Thoracic aorta (tissue), 2 donors: ENCODE data around the gene TVP23A. TPM values are rescaled to one million over a fixed set of nuclear protein-coding genes. Genes with fewer than 3 reads are reported as not detected.

Experiments
- ATAC-seq: fragments of 150-250 bp; one replicate; pipeline ENCODE4 v1.8.0; 2017; ENCODE audit warnings: low read depth; ENCODE audit not compliant: insufficient number of reproducible peaks, low FRiP score
- DNase-seq: peaks from one replicate; pipeline ENCODE4 v3.0.0-alpha.2; 2020; ENCODE audit warnings: low spot score
- H3K27ac ChIP-seq, 2 donors: fragments of 200-600 bp; sonication (generic); 1 replicate in 1 of 2; 2 replicates in 1 of 2; pipeline ENCODE4 v1.5.1; 2016; ENCODE audit warnings: mild to moderate bottlenecking in 2 of 2, moderate library complexity in 2 of 2
- H3K27me3 ChIP-seq: fragments of 200-600 bp; sonication (generic); replicated peaks from 2 replicates; pipeline ENCODE4 v1.6.0; 2016; ENCODE audit warnings: mild to moderate bottlenecking; ENCODE audit not compliant: insufficient read depth
- H3K36me3 ChIP-seq: fragments of 200-600 bp; sonication (generic); one replicate; pipeline ENCODE4 v1.5.1; 2016
- H3K4me1 ChIP-seq, 2 donors: fragments of 200-600 bp; sonication (generic); 1 replicate in 1 of 2; 2 replicates in 1 of 2; pipeline versions ENCODE4 v1.5.1 to v1.6.0; 2016; ENCODE audit warnings: low read depth in 2 of 2, mild to moderate bottlenecking in 1 of 2; ENCODE audit not compliant: control insufficient read depth in 1 of 2
- H3K4me3 ChIP-seq: fragments of 200-600 bp; sonication (generic); 2 replicates; pipeline ENCODE4 v1.5.1; 2016; ENCODE audit warnings: mild to moderate bottlenecking
- H3K9me3 ChIP-seq: fragments of 200-600 bp; sonication (generic); 2 replicates; pipeline ENCODE4 v1.5.1; 2016
- total RNA-seq, 2 donors: library from RNA; depleted of rRNA; stranded (reverse); fragments of >200 nt; gene quantifications; one replicate each; pipeline versions ENCODE4 v1.1.0 to v1.2.3, GENCODE V29; 2016
- TF ChIP-seq, protein P1 (sequence below): fragments of 200-600 bp; sonication (generic); IDR thresholded peaks from one replicate; pipeline ENCODE4 v1.5.1; 2019; ENCODE audit warnings: antibody characterized with exemption

TVP23A gene
- total RNA-seq, 2 donors from 2014 or later, result 1.1 to 1.5 TPM

GRCh38 chr16:10740000-10740844, 78.4 kb downstream of the TVP23A start:
- H3K4me1 ChIP-seq, result peaks cover 44 to 51% of the 10 kb centered on the region in 2 donors
- H3K36me3 ChIP-seq, result no peaks in the 10 kb centered on the region
- TF ChIP-seq, protein P1, sequence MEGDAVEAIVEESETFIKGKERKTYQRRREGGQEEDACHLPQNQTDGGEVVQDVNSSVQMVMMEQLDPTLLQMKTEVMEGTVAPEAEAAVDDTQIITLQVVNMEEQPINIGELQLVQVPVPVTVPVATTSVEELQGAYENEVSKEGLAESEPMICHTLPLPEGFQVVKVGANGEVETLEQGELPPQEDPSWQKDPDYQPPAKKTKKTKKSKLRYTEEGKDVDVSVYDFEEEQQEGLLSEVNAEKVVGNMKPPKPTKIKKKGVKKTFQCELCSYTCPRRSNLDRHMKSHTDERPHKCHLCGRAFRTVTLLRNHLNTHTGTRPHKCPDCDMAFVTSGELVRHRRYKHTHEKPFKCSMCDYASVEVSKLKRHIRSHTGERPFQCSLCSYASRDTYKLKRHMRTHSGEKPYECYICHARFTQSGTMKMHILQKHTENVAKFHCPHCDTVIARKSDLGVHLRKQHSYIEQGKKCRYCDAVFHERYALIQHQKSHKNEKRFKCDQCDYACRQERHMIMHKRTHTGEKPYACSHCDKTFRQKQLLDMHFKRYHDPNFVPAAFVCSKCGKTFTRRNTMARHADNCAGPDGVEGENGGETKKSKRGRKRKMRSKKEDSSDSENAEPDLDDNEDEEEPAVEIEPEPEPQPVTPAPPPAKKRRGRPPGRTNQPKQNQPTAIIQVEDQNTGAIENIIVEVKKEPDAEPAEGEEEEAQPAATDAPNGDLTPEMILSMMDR, result no peak
- H3K27me3 ChIP-seq, result no peaks in the 10 kb centered on the region
- ATAC-seq (no peak), DNase-seq (no peak)
- peak overlapping the region; percentile 84 for H3K27ac ChIP-seq
- no peaks in the 10 kb centered on the region for H3K9me3 ChIP-seq
- no peak overlapping the region for H3K4me3 ChIP-seq

DNA sequence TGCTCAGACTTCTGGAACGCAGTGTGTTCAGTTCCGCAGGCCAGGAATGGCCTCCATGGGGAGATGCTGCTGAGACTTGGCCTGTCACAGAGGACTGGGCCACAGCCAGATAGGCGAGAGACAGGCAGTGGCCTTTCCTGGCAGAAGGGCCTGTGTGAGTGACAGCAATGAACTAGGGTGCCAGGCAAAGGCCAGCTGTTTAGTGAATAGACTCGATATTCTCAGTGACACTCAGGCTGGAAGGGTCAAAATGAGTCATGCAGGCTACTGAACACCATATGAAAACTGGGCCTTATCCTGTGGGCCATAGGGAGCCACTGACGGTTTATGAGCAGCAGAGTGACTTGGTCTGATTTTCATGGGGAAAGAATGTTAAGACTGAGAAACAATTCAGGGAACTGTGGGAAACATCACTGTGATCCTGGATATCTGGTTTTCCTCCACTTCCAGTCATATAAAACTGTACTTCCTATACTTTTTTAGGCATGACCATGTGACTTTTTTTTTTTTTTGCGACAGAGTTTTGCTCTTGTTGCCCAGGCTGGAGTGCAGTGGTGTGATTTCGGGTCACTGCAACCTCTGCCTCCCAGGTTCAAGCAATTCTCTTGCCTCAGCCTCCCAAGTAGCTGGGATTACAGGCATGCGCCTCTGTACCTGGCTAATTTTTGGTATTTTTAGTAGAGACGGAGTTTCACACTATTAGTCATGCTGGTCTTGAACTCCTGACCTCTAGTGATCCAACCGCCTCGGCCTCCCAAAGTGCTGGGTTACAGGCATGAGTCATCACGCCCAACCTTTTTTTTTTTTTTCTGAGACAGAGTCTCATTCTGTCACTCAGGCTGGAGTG, 80.1 kb downstream of the TVP23A start:
- peak overlapping the region; percentile 84 for H3K27ac ChIP-seq
- H3K9me3 ChIP-seq, result no peaks in the 10 kb centered on the region
- peaks cover 35 to 41% of the 10 kb centered on the region in 2 donors for H3K4me1 ChIP-seq
- ATAC-seq (peak; percentile 70), DNase-seq (peak; percentile 45)
- H3K27me3 ChIP-seq, result no peaks in the 10 kb centered on the region
- no peaks in the 10 kb centered on the region for H3K36me3 ChIP-seq
- TF ChIP-seq, protein P1, result no peak
- H3K4me3 ChIP-seq, result no peak overlapping the region

GRCh38 chr16:10737068-10737625, 81.4 kb downstream of the TVP23A start:
- TF ChIP-seq, protein P1, result peak; percentile 93
- Histone ChIP-seq H3K9me3 (no peaks in the 10 kb centered on the region), H3K27ac (peak overlapping the region; percentile 84), H3K27me3 (no peaks in the 10 kb centered on the region), H3K36me3 (no peaks in the 10 kb centered on the region), H3K4me3 (peak overlapping the region; percentile 28), H3K4me1 (peaks cover 23 to 29% of the 10 kb centered on the region in 2 donors)
- DNase-seq, result no peak
- no peak for ATAC-seq

- H3K27ac ChIP-seq, result no peak overlapping the region
- no peaks in the 10 kb centered on the region for H3K27me3 ChIP-seq
- H3K4me1 ChIP-seq, result peaks cover 0 to 3% of the 10 kb centered on the region in 2 donors
- H3K4me3 ChIP-seq, result no peak overlapping the region
- TF ChIP-seq, protein P1, result no peak
- no peak for ATAC-seq
- no peaks in the 10 kb centered on the region for H3K9me3 ChIP-seq
- DNase-seq, result no peak
- H3K36me3 ChIP-seq, result no peaks in the 10 kb centered on the region
These were observed 86.8 kb downstream of the TVP23A start for GRCh38 chr16:10731790-10732189.
